Measurements from ENCODE around the gene FGF18.
"Not testable (repeated sequence)": the region's sequence is repeated elsewhere in the genome, so short reads cannot be mapped to it uniquely, and the experiment has no call there.

FGF18 gene

GRCh38 chr5:171494452-171495121 lies 75.1 kb downstream of the FGF18 start:
- no peak overlapping the region for H3K4me3 ChIP-seq (ENCODE audit: low read depth, low read length)
- no peak for TF ChIP-seq CTCF (IDR thresholded peaks at IDR 0.05; ENCODE audit: low read depth, low read length)

GRCh38 chr5:171495122-171495700 lies 75.8 kb downstream of the FGF18 start:
- in situ Hi-C loops (cut with HindIII; ENCODE audit: low sequenced_read_pairs): no loop called here
- TF ChIP-seq CTCF (IDR thresholded peaks at IDR 0.05; ENCODE audit: low read depth, low read length): no peak
- no peak overlapping the region for H3K4me3 ChIP-seq (ENCODE audit: low read depth, low read length)
- no peak for DNase-seq (ENCODE audit: low read depth, low spot score)

More at GRCh38 chr5:171494452-171495121, 75.1 kb downstream of the FGF18 start:
- in situ Hi-C loops (cut with HindIII; ENCODE audit: low sequenced_read_pairs): no loop called here
- peak; percentile 84 for DNase-seq (ENCODE audit: low read depth, low spot score)

- in situ Hi-C loops (cut with HindIII; ENCODE audit: low sequenced_read_pairs): no loop called here
Observed at GRCh38 chr5:171496456-171496855, 77.0 kb downstream of the FGF18 start.

GRCh38 chr5:171497494-171497893 lies 78.0 kb downstream of the FGF18 start:
- H3K4me3 ChIP-seq (ENCODE audit: low read depth, low read length); DNase-seq (ENCODE audit: low read depth, low spot score); in situ Hi-C loops (cut with HindIII; ENCODE audit: low sequenced_read_pairs): not testable (repeated sequence)

More at GRCh38 chr5:171496456-171496855, 77.0 kb downstream of the FGF18 start:
- TF ChIP-seq CTCF (IDR thresholded peaks at IDR 0.05; ENCODE audit: low read depth, low read length): no peak
- H3K4me3 ChIP-seq (ENCODE audit: low read depth, low read length): no peak overlapping the region
- DNase-seq (ENCODE audit: low read depth, low spot score): no peak

- in situ Hi-C loops (cut with HindIII; ENCODE audit: low sequenced_read_pairs): no loop called here
- no peak overlapping the region for H3K4me3 ChIP-seq (ENCODE audit: low read depth, low read length)
- DNase-seq (ENCODE audit: low read depth, low spot score): no peak
- no peak for TF ChIP-seq CTCF (IDR thresholded peaks at IDR 0.05; ENCODE audit: low read depth, low read length)
Observed at GRCh38 chr5:171498166-171498565, 78.7 kb downstream of the FGF18 start.

DNA sequence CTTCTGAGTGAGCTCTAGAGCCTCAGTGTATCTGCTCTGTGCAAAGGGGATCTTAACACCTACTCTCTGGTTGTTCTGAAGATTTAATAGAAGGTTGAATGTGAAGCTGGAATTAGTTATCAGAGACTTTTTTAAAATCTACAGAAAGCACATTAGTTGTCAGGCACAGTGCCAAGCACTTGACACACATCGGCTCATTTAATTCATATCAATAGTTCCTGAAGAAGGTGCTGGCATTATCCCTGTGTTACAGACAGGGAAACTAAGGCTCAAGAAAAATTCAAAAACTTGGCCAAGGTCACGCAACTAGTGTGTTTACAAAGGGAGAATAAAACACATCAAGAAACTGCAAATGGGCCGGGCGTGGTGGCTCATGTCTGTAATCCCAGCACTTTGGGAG lies 80.2 kb downstream of the FGF18 start:
- no peak for DNase-seq (ENCODE audit: low read depth, low spot score)
- no peak for TF ChIP-seq CTCF (IDR thresholded peaks at IDR 0.05; ENCODE audit: low read depth, low read length)
- in situ Hi-C loops (cut with HindIII; ENCODE audit: low sequenced_read_pairs): no loop called here
- no peak overlapping the region for H3K4me3 ChIP-seq (ENCODE audit: low read depth, low read length)

GRCh38 chr5:171505473-171506043 lies 86.1 kb downstream of the FGF18 start:
- no peak overlapping the region for H3K4me3 ChIP-seq (ENCODE audit: low read depth, low read length)
- no peak for TF ChIP-seq CTCF (IDR thresholded peaks at IDR 0.05; ENCODE audit: low read depth, low read length)
- no peak for DNase-seq (ENCODE audit: low read depth, low spot score)
- in situ Hi-C loops (cut with HindIII; ENCODE audit: low sequenced_read_pairs): no loop called here
